Right lung (tissue), 5 donors: Measurements from ENCODE around the gene SZT2. TPM values are rescaled to one million over a fixed set of nuclear protein-coding genes. Genes with fewer than 3 reads are reported as not detected.
"Not testable (repeated sequence)": the region's sequence is repeated elsewhere in the genome, so short reads cannot be mapped to it uniquely, and the experiment has no call there.

Source experiments
- DNase-seq, 2 donors: peaks; one replicate each; pipeline ENCODE4 v3.0.0-alpha.2; 2013
- polyA plus RNA-seq, 5 donors: library from polyadenylated mRNA; unstranded; fragments of 120-200 nt; gene quantifications; one replicate each; pipeline versions ENCODE4 v1.2.1 to v1.2.3, GENCODE V29; 2013; ENCODE audit warnings: inconsistent platforms in 1 of 5, low replicate concordance in 1 of 5; ENCODE audit not compliant: insufficient read length in 5 of 5, insufficient read depth in 1 of 5

Gene SZT2
- polyA plus RNA-seq, 5 donors = 22.5 to 31.0 (median 26.4) TPM

DNA sequence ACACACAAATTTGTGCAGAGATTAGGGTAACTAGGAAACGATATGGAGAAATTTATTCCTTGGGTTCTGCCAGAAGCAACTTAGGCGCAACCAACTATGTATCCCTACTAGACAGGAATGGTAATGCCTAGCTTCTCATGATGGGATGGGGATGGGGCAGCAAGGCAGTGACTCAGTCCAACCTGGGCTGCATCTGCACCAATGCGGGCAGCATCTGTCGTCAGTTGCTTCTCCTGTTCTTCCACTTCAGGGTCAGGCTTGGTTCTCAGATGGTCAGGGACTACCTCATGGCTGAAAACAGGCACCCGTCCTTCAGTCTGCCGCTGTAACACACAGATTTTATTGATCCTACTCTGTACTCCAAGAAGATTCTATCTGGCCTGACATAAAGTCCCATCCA, 3.0 kb upstream of the SZT2 start:
- DNase-seq = no peak

- no peak for DNase-seq
Measured at GRCh38 chr1:43387976-43388599, 1.6 kb upstream of the SZT2 start.

DNA sequence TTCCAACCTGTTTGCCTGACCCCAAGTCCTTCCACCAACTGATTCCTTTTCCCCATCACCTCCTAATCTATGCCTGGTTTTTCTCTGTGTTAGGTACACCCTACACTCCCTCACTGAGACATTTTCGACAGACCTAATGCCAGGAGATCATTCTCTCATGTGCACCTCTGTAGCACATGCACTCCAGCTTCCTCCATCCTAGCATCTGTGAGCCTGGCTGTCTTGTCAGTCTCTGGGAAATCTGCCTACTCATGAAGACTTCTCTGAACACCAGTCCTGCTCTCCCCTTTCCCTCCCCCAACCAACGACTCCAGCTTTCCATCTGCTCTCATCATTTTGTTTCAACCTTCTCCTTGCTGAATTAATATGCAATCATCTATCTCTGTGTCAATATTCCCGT, 1.1 kb upstream of the SZT2 start:
- DNase-seq = no peak

- no peak for DNase-seq
Measured at GRCh38 chr1:43392702-43393101, 3.0 kb downstream of the SZT2 start.

GRCh38 chr1:43395523-43395922, 5.8 kb downstream of the SZT2 start:
- DNase-seq = no peak

GRCh38 chr1:43396059-43396458, 6.4 kb downstream of the SZT2 start:
- no peak for DNase-seq

DNA sequence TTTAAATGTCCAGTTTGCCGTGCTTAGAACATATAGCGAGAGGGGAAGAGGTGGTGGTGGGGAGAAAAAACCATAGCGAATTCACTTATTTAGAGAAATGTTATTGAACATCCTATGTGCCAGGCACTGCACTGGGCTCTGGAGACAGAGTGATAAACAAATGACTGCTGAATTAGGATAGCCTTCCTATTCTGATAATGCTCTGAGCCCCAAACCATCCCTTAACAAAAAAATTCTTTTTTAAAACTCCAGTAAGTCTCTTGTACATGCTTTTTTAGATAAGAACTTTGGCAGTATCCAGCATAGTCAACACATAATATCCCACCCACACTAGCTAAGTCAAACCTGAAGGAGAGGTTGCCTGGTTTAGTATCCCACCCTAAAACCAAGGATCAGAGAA, 8.5 kb downstream of the SZT2 start:
- DNase-seq = no peak

DNA sequence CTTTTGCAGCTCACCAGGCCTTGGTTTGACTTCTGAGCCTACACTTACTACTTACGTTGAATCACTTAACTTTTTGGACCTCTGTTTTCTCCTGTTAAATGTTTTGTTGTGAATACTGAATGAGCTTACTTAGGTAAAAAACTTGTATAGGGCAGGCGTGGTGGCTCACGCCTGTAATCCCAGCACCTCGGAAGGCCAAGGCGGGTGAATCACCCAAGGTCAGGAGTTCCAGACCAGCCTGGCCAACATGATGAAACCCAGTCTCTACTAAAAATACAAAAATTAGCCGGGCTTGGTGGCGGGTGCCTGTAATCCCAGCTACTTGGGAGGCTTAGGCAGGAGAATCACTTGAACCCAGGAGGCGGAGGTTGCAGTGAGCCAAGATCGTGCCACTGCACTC, 10.7 kb downstream of the SZT2 start:
- not testable (repeated sequence) for DNase-seq

DNA sequence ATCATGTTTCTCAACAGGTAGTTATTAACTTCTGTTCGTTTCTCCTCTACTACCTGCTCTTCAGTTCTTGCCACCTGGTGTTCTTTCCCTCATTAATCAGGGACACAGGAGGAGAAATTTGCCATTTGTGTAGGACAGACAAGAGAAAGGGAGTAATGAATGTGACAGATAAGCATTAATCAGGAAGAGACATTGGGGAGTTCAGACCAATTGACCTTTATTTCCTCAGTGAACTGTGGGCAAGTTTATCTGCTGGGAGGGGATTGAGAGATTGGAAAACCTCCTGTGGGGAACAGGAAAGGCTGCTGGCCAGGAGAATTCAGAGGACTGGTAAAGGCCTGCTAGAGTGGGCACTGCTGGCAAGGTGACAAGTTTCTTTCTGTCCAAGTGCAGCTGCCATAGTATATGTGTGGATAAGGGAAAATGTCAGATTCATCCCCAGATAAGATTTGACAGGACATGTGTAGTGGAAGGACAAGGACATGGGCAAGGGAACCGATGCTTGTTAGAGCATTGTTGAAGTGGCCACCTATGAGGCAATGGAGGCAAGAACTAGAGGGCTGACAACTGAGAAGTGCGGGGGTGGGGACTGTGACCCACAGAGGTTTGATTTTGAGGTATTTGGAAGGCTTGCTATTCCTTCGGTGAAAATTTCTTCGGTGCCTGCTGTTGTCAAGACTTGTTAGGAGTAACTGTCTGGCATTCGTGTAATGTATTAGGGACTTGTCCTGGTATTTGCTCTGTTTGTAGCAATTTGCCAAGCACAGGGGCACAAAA, 12.6 kb downstream of the SZT2 start:
- no peak for DNase-seq

DNA sequence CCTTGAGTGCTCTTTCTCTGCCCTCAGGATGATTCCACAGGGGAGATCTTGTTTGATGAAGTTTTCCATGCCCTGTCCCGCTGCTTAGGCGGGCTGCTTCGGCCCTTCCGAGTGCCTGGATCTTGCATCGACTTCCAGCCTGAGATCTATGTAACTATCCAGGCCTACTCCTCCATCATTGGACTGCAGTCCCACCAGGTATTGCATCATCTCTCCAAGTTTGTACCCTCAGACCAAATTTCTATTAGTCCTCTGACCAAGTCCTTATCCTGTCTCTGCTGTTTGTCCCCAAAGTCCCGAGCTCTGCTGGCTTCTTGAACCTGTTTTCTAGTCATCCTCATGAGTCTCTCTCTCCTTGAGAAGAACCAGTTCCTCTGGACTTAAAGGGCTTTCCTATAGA, 14.7 kb downstream of the SZT2 start:
- DNase-seq = no peak

DNA sequence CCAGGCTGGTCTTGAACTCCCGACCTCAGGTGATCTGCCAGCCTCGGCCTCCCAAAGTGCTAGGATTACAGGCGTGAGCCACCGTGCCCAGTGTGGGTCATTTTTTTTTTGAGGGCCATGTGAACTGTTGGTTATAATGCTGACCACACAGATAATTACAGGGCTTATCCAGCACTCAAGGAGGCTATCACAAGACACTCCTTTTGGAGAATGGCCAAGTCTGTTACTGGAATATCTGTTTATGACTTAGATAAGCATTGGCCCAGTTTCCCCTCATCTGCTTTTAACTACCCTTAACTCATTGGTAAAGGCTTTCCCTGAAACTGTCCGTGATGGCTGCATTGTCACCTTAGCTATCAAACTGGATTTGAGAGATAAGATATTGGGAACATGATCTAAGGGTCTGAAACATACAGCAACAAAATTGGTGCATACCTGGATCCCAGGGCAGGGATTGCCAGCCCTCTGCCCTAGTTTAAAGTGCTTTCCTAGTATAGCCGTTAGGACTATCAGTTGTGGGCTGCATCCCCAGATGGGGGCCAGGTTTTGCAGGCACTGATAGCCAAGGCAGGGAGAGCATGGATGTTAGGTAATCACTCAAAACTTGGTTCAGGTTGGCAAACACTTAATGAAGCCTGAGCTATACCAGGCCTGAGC, 15.6 kb downstream of the SZT2 start:
- DNase-seq = no peak

DNA sequence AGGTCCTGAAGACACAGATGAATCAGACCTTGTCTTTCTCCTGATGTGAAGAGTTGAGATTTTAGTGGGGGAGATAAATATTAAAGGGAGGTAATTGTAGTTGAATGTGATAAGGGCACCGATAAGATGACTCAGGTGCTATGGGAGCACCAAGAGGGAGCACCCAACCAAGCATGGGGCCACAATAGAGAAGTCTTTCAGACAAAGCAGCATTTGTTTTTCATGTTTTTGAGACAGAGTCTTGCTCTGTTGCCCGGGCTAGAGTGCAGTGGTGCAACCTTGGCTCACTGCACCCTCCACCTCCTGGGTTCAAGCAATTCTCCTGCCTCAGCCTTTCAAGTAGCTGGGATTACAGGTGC, 16.2 kb downstream of the SZT2 start:
- DNase-seq = no peak

GRCh38 chr1:43410571-43410970, 20.9 kb downstream of the SZT2 start:
- no peak for DNase-seq

DNA sequence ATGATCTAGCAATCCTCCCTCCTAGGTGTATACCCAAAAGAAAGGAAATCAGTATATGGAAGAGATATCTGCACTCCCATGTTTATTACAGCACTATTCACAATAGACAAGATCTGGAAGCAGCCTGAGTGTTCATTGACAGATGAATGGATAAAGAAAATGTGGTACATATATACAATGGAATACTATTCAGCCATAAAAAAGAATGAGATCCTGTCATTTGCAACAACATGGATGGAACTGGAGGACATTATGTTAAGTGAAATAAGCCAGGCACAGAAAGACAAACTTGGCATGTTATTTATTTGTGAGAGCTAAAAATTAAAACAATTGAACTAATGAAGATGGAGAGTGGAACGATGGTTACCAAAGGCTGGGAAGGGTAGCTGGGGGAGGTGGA, 23.7 kb downstream of the SZT2 start:
- DNase-seq = not testable (repeated sequence)

DNA sequence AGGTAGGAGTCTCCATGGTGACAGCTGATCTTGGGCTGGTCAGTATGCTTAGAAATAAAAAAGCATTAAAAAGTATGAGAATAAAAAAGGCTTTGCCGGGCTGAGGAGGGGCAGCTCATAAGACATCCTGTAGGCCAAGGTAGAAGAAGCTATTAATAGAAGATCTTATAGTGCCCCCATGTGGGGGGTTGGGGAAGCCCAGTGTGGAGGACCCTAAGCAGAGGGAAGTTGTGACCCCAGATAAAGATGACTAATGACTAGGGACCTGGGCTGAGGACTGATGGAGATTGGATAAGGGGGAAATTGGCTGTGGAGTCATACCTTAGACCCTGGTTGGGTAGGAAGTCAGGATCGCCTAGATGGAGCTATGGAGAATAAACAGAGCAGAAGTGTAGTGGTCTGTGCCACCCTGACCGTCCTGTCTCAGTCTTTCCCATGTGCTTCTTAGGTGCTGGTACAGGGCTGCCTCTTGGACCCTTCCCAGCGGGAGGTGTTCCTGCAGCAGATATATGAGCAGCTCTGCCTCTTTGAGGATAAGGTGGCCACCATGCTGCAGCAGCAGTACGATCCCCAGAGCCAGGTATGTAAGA, 25.0 kb downstream of the SZT2 start:
- DNase-seq = no peak

GRCh38 chr1:43415901-43416300, 26.2 kb downstream of the SZT2 start:
- DNase-seq = no peak

- no peak for DNase-seq
Measured at GRCh38 chr1:43418858-43419257, 29.2 kb downstream of the SZT2 start.

DNA sequence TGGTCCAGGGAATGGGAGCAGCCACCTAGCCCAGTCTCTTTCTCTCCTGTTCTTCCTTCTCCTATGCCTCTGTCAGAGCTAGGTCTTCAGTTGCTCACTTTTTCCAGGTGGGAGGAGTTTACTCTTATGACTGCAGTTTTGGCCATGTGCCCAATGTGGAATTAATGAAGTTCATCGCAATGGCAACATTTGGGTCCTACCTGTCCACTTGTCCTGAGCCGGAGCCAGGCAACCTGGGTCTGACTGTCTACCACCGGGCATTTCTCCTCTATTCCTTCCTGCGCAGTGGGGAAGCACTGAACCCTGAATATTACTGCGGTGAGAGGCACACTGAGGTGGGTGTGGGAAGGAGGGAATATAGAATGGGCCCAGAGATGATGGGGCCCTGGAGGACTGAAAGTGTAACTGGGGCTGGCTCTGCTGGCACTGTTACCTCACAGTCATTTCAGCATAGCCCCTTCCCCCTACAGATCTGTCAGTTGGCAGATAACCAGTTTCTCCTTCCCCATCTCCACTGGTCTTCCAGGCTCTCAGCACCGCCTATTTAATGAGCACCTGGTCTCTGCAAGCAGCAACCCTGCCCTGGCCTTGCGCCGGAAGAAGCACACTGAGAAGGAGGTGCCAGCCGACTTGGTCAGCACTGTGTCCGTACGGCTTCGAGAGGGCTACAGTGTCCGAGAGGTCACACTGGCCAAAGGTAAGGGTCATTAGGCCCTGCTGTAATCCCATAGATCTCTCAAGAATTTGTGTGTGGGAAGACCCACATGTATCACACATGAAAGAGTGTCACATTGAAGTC, 30.1 kb downstream of the SZT2 start:
- DNase-seq = no peak

- DNase-seq = no peak
Measured at GRCh38 chr1:43420874-43421273, 31.2 kb downstream of the SZT2 start.

DNA sequence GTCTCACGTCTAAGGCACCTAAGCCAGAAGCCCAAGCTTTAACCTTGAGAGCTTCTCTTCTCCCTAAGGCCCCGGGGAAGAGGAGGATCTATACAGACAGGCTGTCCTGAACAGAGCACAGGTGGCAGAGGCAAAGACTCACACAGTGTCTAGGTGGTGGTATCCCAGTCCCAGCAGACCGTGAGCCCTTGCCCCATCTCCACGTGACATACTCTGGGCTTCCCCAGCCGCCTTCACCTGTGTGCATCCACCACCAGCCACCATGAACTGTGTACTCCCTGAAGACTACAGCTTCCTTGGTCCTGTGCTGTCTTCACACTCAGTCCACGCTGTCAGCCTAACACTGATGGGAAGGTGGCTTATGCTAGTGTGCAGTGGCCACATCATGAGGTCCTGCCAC, 31.7 kb downstream of the SZT2 start:
- no peak for DNase-seq

DNA sequence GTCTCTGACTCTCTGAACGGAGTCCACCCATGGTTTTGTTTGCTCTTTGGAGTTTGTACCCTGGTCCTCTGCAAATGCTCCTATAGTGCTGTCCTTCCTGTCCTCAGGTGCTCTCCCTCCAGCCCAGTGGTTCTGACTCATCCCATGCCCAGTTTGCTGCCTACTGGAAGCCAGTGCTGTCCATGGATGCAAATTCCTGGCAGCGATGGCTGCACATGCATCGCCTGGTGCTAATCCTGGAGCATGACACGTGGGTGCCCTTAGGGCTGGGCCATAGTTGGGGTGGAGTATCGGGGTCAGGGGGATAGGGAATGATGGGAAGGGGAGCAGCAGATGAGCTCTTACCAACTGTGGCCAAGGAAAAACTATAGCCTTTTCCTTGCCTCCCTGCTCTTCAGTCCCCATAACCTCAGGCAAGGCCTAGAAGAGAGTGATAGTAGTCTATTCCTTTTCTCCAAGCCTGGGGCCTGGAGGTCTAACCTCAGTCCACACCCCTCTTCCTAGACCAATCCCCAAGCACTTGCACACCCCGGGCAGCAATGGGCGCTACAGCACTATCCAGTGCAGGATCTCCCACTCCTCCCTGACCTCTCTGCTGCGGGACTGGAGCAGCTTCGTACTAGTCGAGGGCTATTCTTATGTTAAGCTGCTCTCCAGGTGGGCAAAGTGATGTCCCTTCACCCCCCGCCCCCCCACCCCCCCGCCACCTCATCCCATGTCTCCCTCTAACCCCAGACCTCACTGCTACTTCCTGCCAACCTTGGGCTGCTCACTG, 32.5 kb downstream of the SZT2 start:
- DNase-seq = no peak
